ENCODE measurements around the gene SKAP1.

SKAP1 gene

DNA sequence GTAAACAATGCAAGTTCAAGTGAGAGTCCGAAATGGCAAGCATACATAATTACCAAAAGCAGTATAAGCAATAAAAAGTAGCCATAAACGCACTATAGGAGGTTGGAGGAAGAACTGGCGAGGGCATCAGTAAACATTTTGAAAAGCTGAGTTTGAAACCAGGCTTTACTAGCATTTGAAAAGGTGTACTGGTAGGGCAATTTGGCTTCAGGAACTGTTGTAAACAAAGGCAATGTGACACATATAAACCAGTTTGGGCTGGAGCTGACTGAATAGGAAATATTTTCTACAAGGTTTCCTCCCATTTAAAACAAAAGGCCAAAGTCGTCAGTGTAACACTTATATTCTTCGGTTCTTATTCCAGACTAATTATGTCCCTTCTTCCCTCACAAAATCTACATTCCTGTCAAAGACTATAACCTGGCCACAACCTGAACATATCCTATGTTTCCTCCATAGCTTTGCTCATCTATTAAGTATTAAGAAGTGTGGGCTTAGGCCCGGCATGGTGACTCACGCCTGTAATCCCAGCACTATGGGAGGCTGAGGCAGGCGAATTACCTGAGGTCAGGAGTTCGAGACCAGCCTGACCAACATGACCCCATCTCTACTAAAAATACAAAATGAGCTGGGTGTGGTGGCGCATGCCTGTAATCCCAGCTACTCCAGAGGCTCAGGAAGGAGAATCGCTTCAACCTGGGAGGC lies 336.5 kb downstream of the SKAP1 start:
- no peaks in the 10 kb centered on the region for H3K27me3 ChIP-seq (ENCODE audit: insufficient read depth, low read length)
- no peaks in the 10 kb centered on the region for H3K4me1 ChIP-seq (ENCODE audit: insufficient read depth, low read length)
- no peak overlapping the region for H3K27ac ChIP-seq (ENCODE audit: low read depth, low read length)
- 93% methylated on average over 11 of the region's 11 CpGs for WGBS
- H3K36me3 ChIP-seq (ENCODE audit: insufficient read depth, low read length): peaks cover 14% of the 10 kb centered on the region
- H3K4me3 ChIP-seq (ENCODE audit: low read length): no peak overlapping the region
- no peaks in the 10 kb centered on the region for H3K9me3 ChIP-seq (ENCODE audit: insufficient read depth, low read depth, low read length)
- no peak overlapping the region for H3K9ac ChIP-seq (ENCODE audit: low read depth, low read length)

- no peaks in the 10 kb centered on the region for H3K4me1 ChIP-seq (ENCODE audit: insufficient read depth, low read length)
- no peak overlapping the region for H3K9ac ChIP-seq (ENCODE audit: low read depth, low read length)
- WGBS: 84% methylated on average over 2 of the region's 2 CpGs
- H3K4me3 ChIP-seq (ENCODE audit: low read length): no peak overlapping the region
- H3K27ac ChIP-seq (ENCODE audit: low read depth, low read length): no peak overlapping the region
- H3K36me3 ChIP-seq (ENCODE audit: insufficient read depth, low read length): no peaks in the 10 kb centered on the region
- no peaks in the 10 kb centered on the region for H3K9me3 ChIP-seq (ENCODE audit: insufficient read depth, low read depth, low read length)
- no peaks in the 10 kb centered on the region for H3K27me3 ChIP-seq (ENCODE audit: insufficient read depth, low read length)
Measured at GRCh38 chr17:48084932-48085331, 345.1 kb downstream of the SKAP1 start.

Data from HUES64 (cell line).